ENCODE measurements around the gene CCT3. TPM values are rescaled to one million over a fixed set of nuclear protein-coding genes. Genes with fewer than 3 reads are reported as not detected.

CCT3 gene
- total RNA-seq, 1 experiment from 2014 or later = 619 TPM

DNA sequence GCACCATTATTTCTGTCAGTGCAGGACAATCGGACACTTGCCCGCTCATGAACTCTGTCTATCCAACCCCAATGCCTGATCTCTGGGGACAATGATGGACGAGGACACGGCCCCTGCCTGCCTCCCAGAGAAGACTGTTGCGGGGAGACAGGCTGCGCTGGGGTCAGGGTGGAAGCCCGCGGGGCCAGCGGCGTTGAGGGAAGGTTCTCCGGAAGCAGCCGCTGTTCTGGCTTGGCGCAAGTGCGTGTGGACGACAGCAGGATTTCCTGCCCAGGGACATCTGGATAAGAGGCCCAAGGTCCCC, 49.7 kb upstream of the CCT3 start:
- Histone ChIP-seq H3K9ac (ENCODE audit: low read length) (no peak overlapping the region), H3K27ac (ENCODE audit: low read depth, low read length) (no peak overlapping the region), H3K79me2 (ENCODE audit: insufficient read depth, low read length) (no peaks in the 10 kb centered on the region), H3K4me1 (ENCODE audit: control insufficient read depth in 1 of 2, insufficient read depth in 2 of 2, low read length in 2 of 2) (no peaks in the 10 kb centered on the region; a peak in 1 of 4 replicates), H2AFZ (ENCODE audit: low read depth, low read length, poor library complexity, severe bottlenecking) (no peak overlapping the region), H3K9me2 (ENCODE audit: insufficient read depth) (no peaks in the 10 kb centered on the region), H3K4me3 (replicated peaks in 1 of 2; ENCODE audit: low read depth in 1 of 2, low read length in 2 of 2) (no peak overlapping the region), H3K4me2 (ENCODE audit: low read length) (no peak overlapping the region), H3K27me3 (ENCODE audit: insufficient read depth, low read length) (no peaks in the 10 kb centered on the region), H3K36me3 (ENCODE audit: control insufficient read depth in 1 of 2, insufficient read depth in 2 of 2, low read length in 2 of 2) (no peaks in the 10 kb centered on the region), H3K9me3 (ENCODE audit: control insufficient read depth in 1 of 2, insufficient read depth in 1 of 2, low read depth in 1 of 2, low read length in 2 of 2) (no peaks in the 10 kb centered on the region), H4K20me1 (ENCODE audit: insufficient read depth) (no peaks in the 10 kb centered on the region)
- CTCF ChIA-PET = interaction anchor here (2.9 kb wide), 1 partner anchor 58 kb away, joined by 13 read pairs; no protein-coding TSS in a partner anchor
- intact Hi-C loops (cut with micrococcal nuclease) = no loop called here
- POLR2A ChIA-PET = no interaction called here
- TF ChIP-seq RAD21 (IDR thresholded peaks at IDR 0.05; ENCODE audit: low read depth) (no peak), ELF1 (IDR thresholded peaks at IDR 0.05; ENCODE audit: borderline replicate concordance, low read depth) (no peak), POLR2A (IDR thresholded peaks at IDR 0.05; ENCODE audit: borderline replicate concordance, extremely low read depth, insufficient read depth, insufficient read length) (no peak), CTCF (IDR thresholded peaks at IDR 0.05 in 2 of 3, conservative IDR thresholded peaks at IDR 0.05 in 1 of 3; ENCODE audit: borderline replicate concordance in 1 of 3, insufficient read depth in 1 of 3, low read depth in 2 of 3, low read length in 2 of 3) (no peak), JUND (IDR thresholded peaks at IDR 0.05) (no peak), EZH2 (IDR thresholded peaks at IDR 0.05) (no peak), TCF7L2 (IDR thresholded peaks at IDR 0.05; ENCODE audit: borderline replicate concordance, extremely low read depth, insufficient read depth, insufficient read length) (no peak)
- TF ChIP-seq, protein P1, sequence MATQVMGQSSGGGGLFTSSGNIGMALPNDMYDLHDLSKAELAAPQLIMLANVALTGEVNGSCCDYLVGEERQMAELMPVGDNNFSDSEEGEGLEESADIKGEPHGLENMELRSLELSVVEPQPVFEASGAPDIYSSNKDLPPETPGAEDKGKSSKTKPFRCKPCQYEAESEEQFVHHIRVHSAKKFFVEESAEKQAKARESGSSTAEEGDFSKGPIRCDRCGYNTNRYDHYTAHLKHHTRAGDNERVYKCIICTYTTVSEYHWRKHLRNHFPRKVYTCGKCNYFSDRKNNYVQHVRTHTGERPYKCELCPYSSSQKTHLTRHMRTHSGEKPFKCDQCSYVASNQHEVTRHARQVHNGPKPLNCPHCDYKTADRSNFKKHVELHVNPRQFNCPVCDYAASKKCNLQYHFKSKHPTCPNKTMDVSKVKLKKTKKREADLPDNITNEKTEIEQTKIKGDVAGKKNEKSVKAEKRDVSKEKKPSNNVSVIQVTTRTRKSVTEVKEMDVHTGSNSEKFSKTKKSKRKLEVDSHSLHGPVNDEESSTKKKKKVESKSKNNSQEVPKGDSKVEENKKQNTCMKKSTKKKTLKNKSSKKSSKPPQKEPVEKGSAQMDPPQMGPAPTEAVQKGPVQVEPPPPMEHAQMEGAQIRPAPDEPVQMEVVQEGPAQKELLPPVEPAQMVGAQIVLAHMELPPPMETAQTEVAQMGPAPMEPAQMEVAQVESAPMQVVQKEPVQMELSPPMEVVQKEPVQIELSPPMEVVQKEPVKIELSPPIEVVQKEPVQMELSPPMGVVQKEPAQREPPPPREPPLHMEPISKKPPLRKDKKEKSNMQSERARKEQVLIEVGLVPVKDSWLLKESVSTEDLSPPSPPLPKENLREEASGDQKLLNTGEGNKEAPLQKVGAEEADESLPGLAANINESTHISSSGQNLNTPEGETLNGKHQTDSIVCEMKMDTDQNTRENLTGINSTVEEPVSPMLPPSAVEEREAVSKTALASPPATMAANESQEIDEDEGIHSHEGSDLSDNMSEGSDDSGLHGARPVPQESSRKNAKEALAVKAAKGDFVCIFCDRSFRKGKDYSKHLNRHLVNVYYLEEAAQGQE (IDR thresholded peaks at IDR 0.05; ENCODE audit: low read depth) = no peak
- BruUV-seq (replicated peaks) = no TSS peak
- ATAC-seq (no peak), DNase-seq (ENCODE audit: low read depth, low spot score) (no peak)
- RAD21 ChIA-PET (ENCODE audit: low non-redundant PET in 1 of 2, low total read pairs in 2 of 2, uncharacterized antibody in 2 of 2, unreplicated experiment in 2 of 2) = no interaction called here

Data from HCT116 (cell line).